Naive thymus-derived CD4-positive, alpha-beta T cell (primary cell): Measurements from ENCODE around the gene SPRY4. TPM values are rescaled to one million over a fixed set of nuclear protein-coding genes. Genes with fewer than 3 reads are reported as not detected.
"Not testable (repeated sequence)": the region's sequence is repeated elsewhere in the genome, so short reads cannot be mapped to it uniquely, and the experiment has no call there.

ENCODE experiments used
- ATAC-seq: fragments of 150-1000 bp; cut with Tn5 transposase; 2 replicates; pipeline ENCODE4 v1.10.0; 2021; ENCODE audit warnings: mild to moderate bottlenecking, moderate library complexity
- CTCF ChIA-PET: fragments of 350-600 bp; sonication (Branson Sonifier 250); formaldehyde crosslinking; loops from one replicate; lab custom pipeline; 2021; ENCODE audit warnings: antibody characterized with exemption; lab: Charles Lee
- POLR2A ChIA-PET: fragments of 350-600 bp; sonication (Branson Sonifier 250); formaldehyde crosslinking; loops from one replicate; lab custom pipeline; 2021; ENCODE audit warnings: antibody characterized with exemption, inconsistent platforms; lab: Charles Lee
- DNase-seq, 9 donors: peaks; one replicate each; pipeline versions ENCODE4 v3.0.0 to v3.0.0-alpha.2; 2020 to 2022; ENCODE audit warnings: mixed read lengths in 1 of 9
- H3K27ac ChIP-seq: one replicate; pipeline ENCODE4 v1.7.0; 2013; ENCODE audit warnings: mild to moderate bottlenecking, low read depth, low read length, moderate library complexity
- H3K27me3 ChIP-seq, 2 donors: one replicate each; pipeline ENCODE4 v1.7.0; 2013; ENCODE audit warnings: low read length in 2 of 2, mild to moderate bottlenecking in 2 of 2, moderate library complexity in 2 of 2; ENCODE audit not compliant: control insufficient read depth in 2 of 2, insufficient read depth in 2 of 2
- H3K36me3 ChIP-seq, 3 experiments: 1 replicate in 2 of 3; 2 replicates in 1 of 3; pipeline ENCODE4 v1.7.0; 2013; ENCODE audit warnings: low read length in 3 of 3, mild to moderate bottlenecking in 3 of 3, moderate library complexity in 1 of 3; ENCODE audit not compliant: insufficient read depth in 3 of 3, control insufficient read depth in 2 of 3
- H3K4me1 ChIP-seq, 2 donors: one replicate each; pipeline ENCODE4 v1.7.0; 2013; ENCODE audit warnings: low read length in 2 of 2, mild to moderate bottlenecking in 2 of 2, moderate library complexity in 1 of 2; ENCODE audit not compliant: control insufficient read depth in 2 of 2, insufficient read depth in 2 of 2
- H3K4me3 ChIP-seq: 2 replicates; pipeline ENCODE4 v1.7.0; 2013; ENCODE audit warnings: mild to moderate bottlenecking, low read length
- H3K9me3 ChIP-seq, 3 experiments: 1 replicate in 2 of 3; 2 replicates in 1 of 3; pipeline ENCODE4 v1.7.0; 2013; ENCODE audit warnings: low read length in 3 of 3; ENCODE audit not compliant: control insufficient read depth in 2 of 3
- H3K27ac Mint-ChIP-seq, 9 donors: one replicate each; pipeline ENCODE4 v1.8.0; 2020 to 2022; ENCODE audit warnings: mixed read lengths in 9 of 9, mild to moderate bottlenecking in 8 of 9, moderate library complexity in 5 of 9, inconsistent platforms in 2 of 9
- H3K27me3 Mint-ChIP-seq, 5 donors: one replicate each; pipeline ENCODE4 v1.8.0; 2021 to 2022; ENCODE audit warnings: mixed read lengths in 5 of 5, mild to moderate bottlenecking in 1 of 5
- H3K36me3 Mint-ChIP-seq, 5 donors: one replicate each; pipeline ENCODE4 v1.8.0; 2020 to 2022; ENCODE audit warnings: mixed read lengths in 5 of 5, mild to moderate bottlenecking in 3 of 5, inconsistent platforms in 1 of 5
- H3K4me1 Mint-ChIP-seq, 7 donors: one replicate each; pipeline ENCODE4 v1.8.0; 2020 to 2022; ENCODE audit warnings: mixed read lengths in 7 of 7, mild to moderate bottlenecking in 3 of 7, inconsistent platforms in 1 of 7
- H3K4me3 Mint-ChIP-seq, 10 donors: one replicate each; pipeline ENCODE4 v1.8.0; 2020 to 2022; ENCODE audit warnings: mild to moderate bottlenecking in 10 of 10, mixed read lengths in 10 of 10, moderate library complexity in 6 of 10, inconsistent platforms in 2 of 10
- H3K9me3 Mint-ChIP-seq, 11 donors: one replicate each; pipeline ENCODE4 v1.8.0; 2020 to 2022; ENCODE audit warnings: mixed read lengths in 11 of 11, mild to moderate bottlenecking in 4 of 11, inconsistent platforms in 1 of 11, moderate library complexity in 1 of 11
- intact Hi-C, 2 donors: fragments of 100-400 bp; cut with micrococcal nuclease; formaldehyde crosslinking; loops; one replicate each; pipeline ENCODE4 v1.15.1; 2023
- polyA plus RNA-seq, 2 donors: library from polyadenylated mRNA; unstranded; fragments of 300-500 nt; fragmentation: Illumina TruSeq; gene quantifications; one replicate each; pipeline ENCODE4 v1.2.3, GENCODE V29; 2021
- total RNA-seq, 6 experiments: library from RNA in 5 of 6; stranded (reverse) in 5 of 6; gene quantifications; 1 replicate in 5 of 6; 2 replicates in 1 of 6; pipeline ENCODE4 v1.2.3 and lab custom pipeline; 2021 to 2026

SPRY4 gene
- total and polyA plus RNA-seq, 7 experiments from 2014 or later: 0.08 to 0.34 (median 0.11) TPM; not detected in 4

DNA sequence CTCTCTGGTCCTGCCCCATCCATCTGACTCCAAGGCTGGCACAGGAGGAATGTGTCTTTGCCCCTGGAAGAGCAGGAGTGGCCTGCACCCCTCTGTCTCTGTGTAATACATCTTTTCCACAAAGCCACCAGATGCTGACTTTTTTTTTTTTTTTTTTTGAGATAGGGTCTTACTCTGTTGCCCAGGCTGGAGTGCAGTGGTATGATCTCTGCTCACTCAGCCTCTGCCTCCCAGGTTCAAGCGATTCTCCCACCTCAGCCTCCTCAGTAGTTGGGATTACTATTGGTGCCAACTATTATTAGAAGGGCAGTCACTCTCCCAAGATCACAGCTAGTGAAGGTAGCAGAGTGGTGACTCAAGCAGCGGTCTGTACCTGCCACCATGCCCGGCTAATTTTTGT, 19.6 kb downstream of the SPRY4 start:
- H3K4me3 ChIP-seq: no peak overlapping the region
- H3K4me1 Mint-ChIP-seq: peaks cover 0 to 7% (median 0%) of the 10 kb centered on the region in 7 donors
- H3K36me3 Mint-ChIP-seq: no peaks in the 10 kb centered on the region
- no peaks in the 10 kb centered on the region for H3K4me1 ChIP-seq
- DNase-seq (no peak), ATAC-seq (no peak)
- no peak overlapping the region for H3K27ac ChIP-seq
- no peak overlapping the region for H3K27ac Mint-ChIP-seq
- ChIA-PET POLR2A (no interaction called here), CTCF (no interaction called here)
- no peak overlapping the region for H3K4me3 Mint-ChIP-seq
- no peaks in the 10 kb centered on the region for H3K36me3 ChIP-seq
- H3K27me3 Mint-ChIP-seq: peaks cover 0 to 5% (median 0%) of the 10 kb centered on the region in 5 donors
- intact Hi-C loops: no loop called here
- no peaks in the 10 kb centered on the region for H3K9me3 ChIP-seq
- no peaks in the 10 kb centered on the region for H3K27me3 ChIP-seq
- no peaks in the 10 kb centered on the region for H3K9me3 Mint-ChIP-seq

DNA sequence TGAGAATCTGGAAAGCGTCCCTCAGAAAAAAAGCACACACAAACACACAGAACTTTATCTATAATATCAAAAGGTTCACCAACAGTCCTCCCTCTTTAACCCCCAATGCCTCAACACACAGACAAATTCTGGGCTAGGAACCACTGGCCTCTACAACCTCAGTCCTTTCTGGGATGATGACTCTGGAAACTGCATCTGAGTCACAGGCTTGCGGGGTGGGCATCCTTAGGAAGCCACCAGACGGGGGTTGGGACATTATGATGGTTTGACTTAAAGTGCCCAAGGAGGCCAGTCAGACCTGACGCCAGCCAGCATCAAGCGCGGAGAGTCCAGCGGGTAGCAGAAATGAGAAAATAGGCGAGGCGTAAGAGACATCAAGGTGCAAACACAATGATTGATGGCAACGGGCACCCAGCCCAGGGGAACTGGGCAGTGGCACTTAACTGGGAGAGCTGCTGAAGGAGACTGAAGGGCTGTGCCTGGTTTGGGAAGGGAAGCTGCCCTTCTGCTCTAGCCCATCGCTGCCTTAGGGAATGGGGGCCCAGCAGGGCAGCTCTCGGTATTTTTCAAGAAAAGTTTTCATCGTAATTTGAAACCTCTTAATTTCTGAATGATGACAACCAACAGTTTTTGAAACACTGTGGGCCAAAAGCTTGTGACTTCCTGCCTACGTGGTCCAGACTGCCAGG, 20.7 kb downstream of the SPRY4 start:
- no peaks in the 10 kb centered on the region for H3K9me3 Mint-ChIP-seq
- ChIA-PET CTCF (no interaction called here), POLR2A (no interaction called here)
- H3K27ac Mint-ChIP-seq: no peak overlapping the region
- no peaks in the 10 kb centered on the region for H3K36me3 Mint-ChIP-seq
- H3K4me1 Mint-ChIP-seq: peaks cover 0 to 7% (median 0%) of the 10 kb centered on the region in 7 donors
- intact Hi-C loops: no loop called here
- ATAC-seq (no peak), DNase-seq (no peak)
- H3K27ac ChIP-seq: no peak overlapping the region
- H3K36me3 ChIP-seq: no peaks in the 10 kb centered on the region
- no peak overlapping the region for H3K4me3 Mint-ChIP-seq
- H3K4me1 ChIP-seq: no peaks in the 10 kb centered on the region
- H3K27me3 Mint-ChIP-seq: peaks cover 0 to 7% (median 0%) of the 10 kb centered on the region in 5 donors
- H3K9me3 ChIP-seq: no peaks in the 10 kb centered on the region
- no peak overlapping the region for H3K4me3 ChIP-seq
- no peaks in the 10 kb centered on the region for H3K27me3 ChIP-seq

DNA sequence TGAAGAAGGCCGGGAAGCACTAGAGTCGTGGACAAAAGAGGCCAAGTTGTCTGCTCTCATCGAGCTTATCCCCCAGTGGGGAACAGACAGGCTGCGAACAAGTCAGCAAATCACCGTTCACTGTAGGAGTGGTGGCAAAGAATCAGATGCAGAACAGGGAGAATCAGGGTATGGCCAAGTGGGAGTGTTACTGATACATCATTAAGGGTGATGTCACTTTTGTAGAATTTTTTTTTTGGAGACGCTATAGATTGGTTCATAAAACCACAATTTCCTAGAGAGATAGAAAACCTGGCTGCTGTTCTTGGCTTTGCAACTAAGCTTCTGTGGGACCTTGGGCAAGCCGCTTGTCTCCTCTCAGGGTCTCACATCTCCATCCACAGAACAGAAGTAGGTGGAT, 21.3 kb downstream of the SPRY4 start:
- CTCF ChIA-PET: no interaction called here
- H3K9me3 Mint-ChIP-seq: no peaks in the 10 kb centered on the region

GRCh38 chr5:142301540-142301939, 23.3 kb downstream of the SPRY4 start:
- intact Hi-C loops: no loop called here
- H3K9me3 Mint-ChIP-seq: no peaks in the 10 kb centered on the region
- no peaks in the 10 kb centered on the region for H3K9me3 ChIP-seq
- no peak for DNase-seq
- H3K36me3 ChIP-seq: no peaks in the 10 kb centered on the region
- H3K27ac Mint-ChIP-seq: no peak overlapping the region
- no peaks in the 10 kb centered on the region for H3K27me3 ChIP-seq
- H3K4me3 ChIP-seq: no peak overlapping the region
- H3K27me3 Mint-ChIP-seq: peaks cover 0 to 13% (median 0%) of the 10 kb centered on the region in 5 donors
- no peak overlapping the region for H3K27ac ChIP-seq
- no peaks in the 10 kb centered on the region for H3K36me3 Mint-ChIP-seq
- H3K4me1 Mint-ChIP-seq: peaks cover 0 to 7% (median 0%) of the 10 kb centered on the region in 7 donors
- CTCF ChIA-PET: no interaction called here
- no peak for ATAC-seq
- no peak overlapping the region for H3K4me3 Mint-ChIP-seq
- no peaks in the 10 kb centered on the region for H3K4me1 ChIP-seq
- POLR2A ChIA-PET: interaction anchor here (0.5 kb wide), 1 partner anchor 132 kb away, joined by 4 read pairs; no protein-coding TSS in a partner anchor

More for the DNA sequence above, 21.3 kb downstream of the SPRY4 start:
- H3K27me3 ChIP-seq: no peaks in the 10 kb centered on the region
- H3K4me1 ChIP-seq: no peaks in the 10 kb centered on the region
- no peaks in the 10 kb centered on the region for H3K36me3 Mint-ChIP-seq
- no peak overlapping the region for H3K4me3 ChIP-seq
- no peak overlapping the region for H3K4me3 Mint-ChIP-seq
- no peak overlapping the region for H3K27ac Mint-ChIP-seq
- intact Hi-C loops: no loop called here
- no peak for ATAC-seq
- peaks cover 0 to 10% (median 0%) of the 10 kb centered on the region in 5 donors for H3K27me3 Mint-ChIP-seq
- DNase-seq: no peak
- H3K36me3 ChIP-seq: no peaks in the 10 kb centered on the region
- POLR2A ChIA-PET: no interaction called here
- H3K9me3 ChIP-seq: no peaks in the 10 kb centered on the region
- H3K4me1 Mint-ChIP-seq: peaks cover 0 to 7% (median 0%) of the 10 kb centered on the region in 7 donors
- no peak overlapping the region for H3K27ac ChIP-seq

DNA sequence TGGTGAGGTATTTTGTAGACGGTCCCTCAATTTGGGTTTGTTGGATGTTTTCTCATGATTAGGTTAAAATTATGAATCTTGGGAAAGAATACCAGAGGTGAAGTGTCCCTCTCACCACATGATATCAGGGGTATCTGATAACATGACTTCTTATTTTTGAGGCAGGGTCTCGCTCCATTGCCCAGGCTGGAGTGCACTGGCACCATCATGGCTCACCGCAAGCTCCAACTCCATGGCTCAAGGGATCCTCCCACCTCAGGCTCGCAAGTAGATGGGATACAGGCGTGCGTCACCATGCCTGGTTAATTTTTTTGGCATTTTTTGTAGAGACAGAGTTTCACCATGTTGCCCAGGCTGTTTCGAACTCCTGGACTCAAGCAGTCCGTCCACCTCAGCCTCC, 24.1 kb downstream of the SPRY4 start:
- H3K27me3 Mint-ChIP-seq: peaks cover 0 to 15% (median 0%) of the 10 kb centered on the region in 5 donors
- Histone ChIP-seq H3K27ac (no peak overlapping the region), H3K27me3 (no peaks in the 10 kb centered on the region), H3K4me3 (no peak overlapping the region), H3K4me1 (no peaks in the 10 kb centered on the region), H3K36me3 (no peaks in the 10 kb centered on the region), H3K9me3 (no peaks in the 10 kb centered on the region)
- no peaks in the 10 kb centered on the region for H3K9me3 Mint-ChIP-seq
- DNase-seq (no peak), ATAC-seq (no peak)
- H3K4me1 Mint-ChIP-seq: peaks cover 0 to 7% (median 0%) of the 10 kb centered on the region in 7 donors
- H3K36me3 Mint-ChIP-seq: no peaks in the 10 kb centered on the region
- POLR2A ChIA-PET: no interaction called here
- no peak overlapping the region for H3K4me3 Mint-ChIP-seq
- H3K27ac Mint-ChIP-seq: no peak overlapping the region
- CTCF ChIA-PET: no interaction called here
- intact Hi-C loops: no loop called here

GRCh38 chr5:142298789-142299188, 26.0 kb downstream of the SPRY4 start:
- no peak overlapping the region for H3K4me3 Mint-ChIP-seq
- H3K27me3 ChIP-seq: no peaks in the 10 kb centered on the region
- H3K36me3 ChIP-seq: no peaks in the 10 kb centered on the region
- peaks cover 0 to 7% (median 0%) of the 10 kb centered on the region in 7 donors for H3K4me1 Mint-ChIP-seq
- DNase-seq (no peak), ATAC-seq (no peak)
- H3K4me1 ChIP-seq: no peaks in the 10 kb centered on the region
- H3K9me3 ChIP-seq: no peaks in the 10 kb centered on the region
- intact Hi-C loops: no loop called here
- no peaks in the 10 kb centered on the region for H3K9me3 Mint-ChIP-seq
- no peaks in the 10 kb centered on the region for H3K36me3 Mint-ChIP-seq
- H3K27ac ChIP-seq: no peak overlapping the region
- CTCF ChIA-PET: no interaction called here
- H3K27ac Mint-ChIP-seq: no peak overlapping the region
- H3K4me3 ChIP-seq: no peak overlapping the region
- H3K27me3 Mint-ChIP-seq: peaks cover 0 to 11% (median 0%) of the 10 kb centered on the region in 5 donors
- POLR2A ChIA-PET: no interaction called here

GRCh38 chr5:142297786-142298185, 27.0 kb downstream of the SPRY4 start:
- ATAC-seq, H3K27me3 ChIP-seq, H3K4me3 Mint-ChIP-seq, H3K4me3 ChIP-seq, intact Hi-C loops, H3K36me3 ChIP-seq, H3K4me1 ChIP-seq, H3K27ac Mint-ChIP-seq, H3K36me3 Mint-ChIP-seq, POLR2A ChIA-PET, H3K27ac ChIP-seq, CTCF ChIA-PET, DNase-seq, H3K9me3 ChIP-seq, H3K9me3 Mint-ChIP-seq: not testable (repeated sequence)
- Mint-ChIP-seq H3K4me1 (peaks cover 0 to 10% (median 0%) of the 10 kb centered on the region in 7 donors), H3K27me3 (peaks cover 0 to 11% (median 0%) of the 10 kb centered on the region in 5 donors)
